NCI-H460 (cell line): ENCODE data around the gene CLCN6. TPM values are rescaled to one million over a fixed set of nuclear protein-coding genes. Genes with fewer than 3 reads are reported as not detected.
"Not testable (repeated sequence)": the region's sequence is repeated elsewhere in the genome, so short reads cannot be mapped to it uniquely, and the experiment has no call there.

Source experiments
- DNase-seq: peaks from one replicate; pipeline ENCODE4 v3.0.0-alpha.2; 2016; ENCODE audit warnings: low read depth; ENCODE audit errors: extremely low read depth
- total RNA-seq: library from RNA; depleted of rRNA; stranded (reverse); fragments of >200 nt; shearing (Covaris generic); gene quantifications from 2 replicates; pipeline ENCODE4 v1.2.3, GENCODE V29; 2014

Gene CLCN6
- total RNA-seq, 1 experiment from 2014 or later: 6.5 TPM

DNA sequence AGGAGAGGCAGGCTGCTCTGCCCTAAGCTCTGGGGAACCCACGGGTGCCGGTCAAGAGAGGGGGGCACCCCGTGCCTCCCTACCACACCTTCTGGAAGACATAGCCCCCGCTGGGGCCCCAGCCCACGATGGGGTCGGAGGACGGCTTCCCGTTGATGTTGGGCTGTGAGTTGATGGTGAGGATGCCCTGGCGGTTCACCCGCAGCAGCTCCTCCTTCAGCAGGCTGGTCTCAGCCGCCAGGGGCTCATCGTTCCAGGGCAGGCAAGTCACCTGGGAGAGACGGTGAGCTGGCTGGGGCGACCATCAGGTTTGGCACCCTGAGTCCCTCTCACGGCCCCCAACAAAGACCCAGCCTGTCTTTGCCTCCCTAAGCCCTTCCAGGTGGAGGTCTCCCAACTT lies 12.2 kb upstream of the CLCN6 start:
- no peak for DNase-seq

- no peak for DNase-seq
Observed at GRCh38 chr1:11794446-11795237, 11.3 kb upstream of the CLCN6 start.

- DNase-seq: no peak
Observed at GRCh38 chr1:11795238-11795890, 10.6 kb upstream of the CLCN6 start.

GRCh38 chr1:11796036-11796828 lies 9.8 kb upstream of the CLCN6 start:
- no peak for DNase-seq

GRCh38 chr1:11797525-11798216 lies 8.3 kb upstream of the CLCN6 start:
- DNase-seq: no peak

DNA sequence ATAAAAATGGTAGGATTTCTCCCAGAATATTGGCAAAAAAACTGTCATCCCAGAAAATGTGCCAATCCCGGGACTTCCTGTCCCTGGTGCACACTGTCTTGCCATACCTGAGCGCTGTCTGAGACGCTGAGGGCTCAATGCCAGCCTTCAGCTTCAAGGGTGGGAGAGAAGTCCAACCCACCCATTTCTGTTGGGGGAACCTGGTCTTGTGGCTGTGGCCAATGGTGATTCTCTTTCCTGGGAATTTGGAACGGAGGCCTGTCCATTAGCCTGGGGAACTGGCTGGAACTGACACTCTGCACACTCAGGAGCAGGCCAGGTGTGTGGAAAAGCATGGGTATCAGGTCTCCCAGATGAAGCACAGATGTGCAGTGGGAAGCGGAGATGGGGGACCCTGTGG lies 6.9 kb upstream of the CLCN6 start:
- DNase-seq: no peak

- no peak for DNase-seq
Observed at GRCh38 chr1:11799896-11800295, 6.1 kb upstream of the CLCN6 start.

- DNase-seq: no peak
Observed at GRCh38 chr1:11800391-11800755, 5.6 kb upstream of the CLCN6 start.

- no peak for DNase-seq
Observed at GRCh38 chr1:11800756-11801433, 5.1 kb upstream of the CLCN6 start.

GRCh38 chr1:11802616-11802972 lies 3.4 kb upstream of the CLCN6 start:
- no peak for DNase-seq

- peak; percentile 40 for DNase-seq
Observed at GRCh38 chr1:11802973-11803885, 2.8 kb upstream of the CLCN6 start.

DNA sequence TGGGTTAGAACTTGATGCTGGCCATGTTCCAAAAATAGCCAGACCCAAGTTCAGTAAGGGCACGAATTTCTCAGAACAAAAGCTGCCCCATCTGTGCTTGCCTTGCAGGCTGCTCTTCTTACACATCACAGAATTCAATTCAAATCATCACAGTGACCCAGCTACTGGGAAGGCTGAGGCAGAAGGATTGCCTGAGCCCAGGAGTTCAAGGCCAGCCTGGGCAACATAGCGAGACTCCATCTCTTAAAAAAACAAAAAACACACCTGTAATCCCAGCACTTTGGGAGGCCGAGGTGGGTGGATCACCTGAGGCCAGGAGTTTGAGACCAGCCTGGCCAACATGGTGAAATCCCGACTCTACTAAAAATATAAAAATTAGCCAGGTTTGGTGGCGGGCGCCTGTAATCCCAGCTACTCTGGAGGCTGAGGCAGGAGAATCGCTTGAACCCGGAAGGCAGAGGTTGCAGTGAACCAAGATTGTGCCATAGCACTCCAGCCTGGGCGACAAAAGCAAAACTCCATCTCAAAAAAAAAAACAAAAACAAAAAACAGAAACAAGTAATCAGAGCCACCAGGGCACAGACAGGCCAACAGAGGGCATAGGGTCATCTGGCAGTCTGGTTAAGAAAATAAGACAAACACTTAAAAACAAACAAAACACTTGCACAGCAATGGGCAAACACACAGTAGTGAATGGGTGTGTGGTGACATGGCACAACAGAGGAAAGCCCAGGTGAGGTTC lies 1.9 kb upstream of the CLCN6 start:
- DNase-seq: not testable (repeated sequence)

DNA sequence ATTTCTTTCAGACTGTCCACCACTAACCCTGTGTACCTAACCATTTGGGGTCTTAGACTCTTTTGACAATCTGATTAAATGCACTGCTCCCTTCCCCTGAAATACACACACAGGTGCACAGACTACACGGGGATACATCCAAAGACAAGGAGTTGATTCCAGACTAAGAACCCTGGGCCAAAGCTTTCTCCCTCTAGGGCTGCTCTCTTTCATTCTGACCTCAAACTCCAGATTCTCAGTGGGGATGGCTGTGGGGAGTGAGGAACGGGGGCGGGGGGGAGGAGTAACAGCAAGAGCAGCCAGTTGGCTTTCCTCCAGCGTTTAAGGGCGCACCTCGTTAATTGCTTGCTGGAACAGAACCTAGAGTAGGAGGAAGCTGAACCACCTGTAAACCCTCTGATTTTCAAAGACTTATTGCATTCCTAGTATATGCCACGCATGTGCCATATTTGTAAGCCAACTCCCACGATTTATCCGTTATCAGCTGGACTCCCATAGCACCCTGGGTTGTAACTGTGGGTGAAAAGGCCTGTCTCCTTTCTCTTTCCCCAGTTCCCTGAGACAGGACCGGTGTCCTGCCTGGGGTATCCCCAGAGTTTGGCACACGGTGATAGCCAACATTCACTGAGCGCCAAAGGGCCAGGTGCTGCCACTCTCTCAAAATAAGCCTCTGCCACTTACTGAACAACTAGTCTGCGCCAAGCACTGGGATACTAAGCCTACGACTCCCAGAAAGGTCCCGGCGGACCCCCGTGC lies 1.1 kb upstream of the CLCN6 start:
- DNase-seq: no peak

DNA sequence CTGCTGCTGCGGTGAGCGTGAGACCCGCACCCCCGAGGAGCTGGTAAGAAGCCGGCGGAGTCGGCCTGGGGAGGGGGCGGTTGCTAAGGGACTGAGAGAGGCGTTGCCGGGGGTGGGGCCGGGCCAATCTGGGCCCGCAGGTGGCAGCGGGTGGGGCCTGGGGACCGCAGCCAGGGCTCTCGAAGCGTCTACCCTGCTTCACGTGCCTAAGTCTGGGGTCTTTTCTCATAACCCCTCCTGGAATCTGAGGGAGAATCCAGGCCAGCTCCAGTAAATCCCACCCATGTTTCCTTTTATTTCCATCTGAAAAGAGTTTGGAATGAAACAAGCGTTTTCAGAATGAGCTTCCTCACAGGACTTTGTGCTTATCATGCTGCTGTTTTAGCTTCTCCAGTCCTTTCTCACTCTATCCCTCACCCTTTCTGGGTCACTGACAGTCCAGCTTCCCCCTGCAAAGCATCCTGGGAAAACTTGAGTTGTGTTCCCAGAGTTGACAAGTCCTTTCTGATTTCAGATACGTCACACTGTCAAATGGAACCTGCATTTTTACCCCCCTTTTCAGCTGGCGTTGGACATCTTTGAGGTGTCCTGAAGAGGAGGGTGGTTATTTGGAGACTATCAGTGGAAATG lies 431 bp downstream of the CLCN6 start:
- DNase-seq: no peak

GRCh38 chr1:11807133-11807532 lies 1.1 kb downstream of the CLCN6 start:
- no peak for DNase-seq

DNA sequence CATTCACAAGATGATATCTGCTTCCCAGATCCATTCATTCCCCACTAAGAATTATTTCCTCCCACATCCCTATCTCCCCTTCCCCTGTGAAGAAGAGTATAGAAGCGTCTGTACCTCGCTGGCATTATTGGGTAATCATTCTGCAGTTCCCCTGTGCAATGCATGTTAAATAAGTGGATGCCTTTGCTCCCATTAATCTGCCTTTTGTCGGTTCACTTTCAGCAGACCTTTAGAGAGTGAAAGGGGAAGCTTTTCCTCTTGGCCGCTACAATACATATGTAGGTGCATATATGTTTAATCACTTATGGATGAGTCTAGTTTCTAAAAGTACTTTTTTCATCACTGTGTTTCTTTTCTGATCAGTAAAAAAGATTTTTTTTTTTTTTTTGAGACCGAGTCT lies 7.0 kb downstream of the CLCN6 start:
- DNase-seq: no peak

DNA sequence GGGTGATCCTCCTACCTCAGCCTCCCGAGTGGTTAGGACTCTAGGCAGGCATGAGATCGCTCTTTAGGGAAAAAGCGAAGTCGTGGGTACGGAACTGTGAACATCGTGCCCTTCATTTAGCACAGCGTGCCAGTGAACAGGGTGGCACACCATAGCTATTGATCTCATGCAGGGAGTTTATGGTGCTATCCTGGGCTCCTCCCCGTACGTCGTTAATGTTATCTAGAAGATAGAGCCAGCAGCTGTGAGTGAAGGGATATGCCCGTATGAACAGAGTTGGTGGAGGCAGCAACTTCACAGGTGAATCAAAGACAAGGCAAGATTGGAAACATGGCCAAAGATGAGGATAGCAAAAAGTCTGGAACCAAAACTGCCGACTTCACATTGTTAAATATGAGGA lies 11.2 kb downstream of the CLCN6 start:
- DNase-seq: no peak

DNA sequence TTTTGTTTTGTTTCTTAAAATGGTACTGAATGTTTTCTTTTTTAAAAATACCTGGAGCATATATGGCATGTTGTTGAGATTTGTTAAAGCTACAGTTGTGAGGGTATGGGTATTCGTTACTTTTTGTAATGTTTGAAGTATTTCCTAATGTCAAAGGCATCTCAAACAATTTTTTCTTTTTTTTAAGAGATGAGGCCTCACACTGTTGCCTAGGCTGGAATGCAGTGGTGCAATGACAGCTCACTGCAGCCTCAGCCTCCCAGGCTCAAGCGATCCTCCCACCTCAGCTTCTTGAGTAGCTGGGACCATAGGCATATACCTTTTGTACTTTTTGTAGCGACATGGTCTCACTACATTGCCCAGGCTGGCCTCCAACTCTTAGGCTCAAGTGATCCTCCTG lies 16.1 kb downstream of the CLCN6 start:
- no peak for DNase-seq
